Keratinocyte (primary cell): Measurements from ENCODE around the gene BBS10.
"Not testable (repeated sequence)": the region's sequence is repeated elsewhere in the genome, so short reads cannot be mapped to it uniquely, and the experiment has no call there.

Experiments
- EZH2 ChIP-seq: IDR thresholded peaks from one replicate; pipeline ENCODE4 v1.6.1; 2012; ENCODE audit warnings: inconsistent platforms, mild to moderate bottlenecking, low read length, moderate library complexity
- TF ChIP-seq, protein P1 (sequence below), 3 experiments: IDR thresholded peaks in 1 of 3; conservative IDR thresholded peaks in 1 of 3; optimal IDR thresholded peaks in 1 of 3; 2 replicates in 2 of 3; 3 replicates in 1 of 3; pipeline versions ENCODE3 to v1.5.1; 2011; ENCODE audit warnings: low read length in 3 of 3, mild to moderate bottlenecking in 3 of 3, moderate library complexity in 2 of 3, control low read depth in 1 of 3, inconsistent platforms in 1 of 3; ENCODE audit not compliant: insufficient read depth in 2 of 3; ENCODE audit errors: extremely low read depth in 1 of 3

DNA sequence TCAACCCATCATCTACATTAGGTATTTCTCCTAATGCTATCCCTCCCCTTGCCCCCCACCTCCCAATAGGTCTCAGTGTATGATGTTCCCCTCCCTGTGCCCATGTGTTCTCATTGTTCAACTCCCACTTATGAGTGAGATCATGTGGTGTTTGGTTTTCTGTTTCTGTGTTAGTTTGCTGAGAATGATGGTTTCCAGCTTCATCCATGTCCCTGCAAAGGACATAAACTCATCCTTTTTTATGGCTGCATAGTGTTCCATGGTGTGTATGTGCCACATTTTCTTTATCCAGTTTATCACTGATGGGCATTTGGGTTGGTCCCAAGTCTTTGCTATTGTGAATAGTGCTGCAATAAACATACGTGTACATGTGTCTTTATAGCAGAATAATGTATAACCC is 28.7 kb upstream of the BBS10 start:
- TF ChIP-seq, protein P1, sequence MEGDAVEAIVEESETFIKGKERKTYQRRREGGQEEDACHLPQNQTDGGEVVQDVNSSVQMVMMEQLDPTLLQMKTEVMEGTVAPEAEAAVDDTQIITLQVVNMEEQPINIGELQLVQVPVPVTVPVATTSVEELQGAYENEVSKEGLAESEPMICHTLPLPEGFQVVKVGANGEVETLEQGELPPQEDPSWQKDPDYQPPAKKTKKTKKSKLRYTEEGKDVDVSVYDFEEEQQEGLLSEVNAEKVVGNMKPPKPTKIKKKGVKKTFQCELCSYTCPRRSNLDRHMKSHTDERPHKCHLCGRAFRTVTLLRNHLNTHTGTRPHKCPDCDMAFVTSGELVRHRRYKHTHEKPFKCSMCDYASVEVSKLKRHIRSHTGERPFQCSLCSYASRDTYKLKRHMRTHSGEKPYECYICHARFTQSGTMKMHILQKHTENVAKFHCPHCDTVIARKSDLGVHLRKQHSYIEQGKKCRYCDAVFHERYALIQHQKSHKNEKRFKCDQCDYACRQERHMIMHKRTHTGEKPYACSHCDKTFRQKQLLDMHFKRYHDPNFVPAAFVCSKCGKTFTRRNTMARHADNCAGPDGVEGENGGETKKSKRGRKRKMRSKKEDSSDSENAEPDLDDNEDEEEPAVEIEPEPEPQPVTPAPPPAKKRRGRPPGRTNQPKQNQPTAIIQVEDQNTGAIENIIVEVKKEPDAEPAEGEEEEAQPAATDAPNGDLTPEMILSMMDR (optimal IDR thresholded peaks at IDR 0.05 in 1 of 3, IDR thresholded peaks at IDR 0.05 in 1 of 3, conservative IDR thresholded peaks at IDR 0.05 in 1 of 3; ENCODE audit: extremely low read depth in 1 of 3, insufficient read depth in 2 of 3, low read length in 3 of 3), result not testable (repeated sequence)
- TF ChIP-seq EZH2, result not testable (repeated sequence)
